GM21367 (cell line): ENCODE results near the gene RAPSN.

ENCODE experiments used
- ATAC-seq: cut with Tn5 transposase; IDR thresholded peaks from one replicate; pipeline ENCODE4 v1.9.1; 2021; ENCODE audit not compliant: unreplicated experiment

The RAPSN gene

GRCh38 chr11:47391077-47391583, 57.8 kb downstream of the RAPSN start:
- ATAC-seq: no peak

- no peak for ATAC-seq
Measured at GRCh38 chr11:47390422-47390760, 58.5 kb downstream of the RAPSN start.

- ATAC-seq: no peak
Measured at GRCh38 chr11:47389577-47390421, 59.1 kb downstream of the RAPSN start.

GRCh38 chr11:47388697-47389576, 60.0 kb downstream of the RAPSN start:
- ATAC-seq: no peak

GRCh38 chr11:47387944-47388696, 60.8 kb downstream of the RAPSN start:
- no peak for ATAC-seq
